Loucy (cell line): ENCODE results near the gene SBK2.

Experiments used
- EZH2phosphoT487 ChIP-seq: fragments of 200-600 bp; IDR thresholded peaks from 2 replicates; pipeline ENCODE4 v1.6.1; 2018; ENCODE audit warnings: antibody characterized with exemption, mild to moderate bottlenecking, moderate library complexity, borderline replicate concordance
- TF ChIP-seq, protein P1 (sequence below): fragments of 200-600 bp; sonication (generic); conservative IDR thresholded peaks from 2 replicates; pipeline ENCODE4 v1.5.1; 2014; ENCODE audit warnings: mild to moderate bottlenecking, antibody characterized with exemption, low read length

DNA sequence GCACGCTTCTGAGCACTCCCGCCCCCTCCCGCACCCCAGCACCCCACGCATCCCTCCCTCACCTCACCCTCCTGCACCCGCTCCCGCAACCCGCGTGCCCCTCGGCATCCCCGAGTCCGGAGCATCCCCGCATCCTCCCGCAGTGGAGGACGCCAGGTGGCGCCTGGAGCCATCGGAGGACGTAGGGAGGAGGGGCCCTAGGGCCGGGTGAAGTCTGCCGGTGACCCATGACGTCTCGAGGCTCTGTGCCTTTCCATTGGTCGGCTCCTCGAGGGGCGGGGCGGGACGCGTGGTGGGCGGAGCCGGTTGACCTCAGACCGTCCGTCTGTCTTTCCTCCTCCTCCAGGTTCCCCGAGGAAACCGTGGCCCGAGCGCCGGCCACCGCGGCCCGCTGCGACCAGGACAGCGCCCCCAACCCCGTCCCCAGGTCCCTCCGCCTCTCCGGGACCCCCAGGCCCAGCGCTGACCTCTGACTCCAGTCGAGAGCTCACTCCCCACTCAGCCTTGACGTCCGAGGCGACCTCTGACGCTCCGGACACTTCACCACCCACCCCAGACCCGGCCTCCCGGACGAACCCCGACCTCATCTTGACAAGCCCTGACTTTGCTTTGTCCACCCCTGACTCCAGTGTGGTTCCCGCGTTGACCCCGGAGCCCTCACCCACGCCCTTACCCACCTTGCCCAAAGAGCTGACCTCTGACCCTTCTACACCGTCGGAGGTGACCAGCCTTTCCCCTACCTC, 19.9 kb downstream of the SBK2 start:
- TF ChIP-seq, protein P1, sequence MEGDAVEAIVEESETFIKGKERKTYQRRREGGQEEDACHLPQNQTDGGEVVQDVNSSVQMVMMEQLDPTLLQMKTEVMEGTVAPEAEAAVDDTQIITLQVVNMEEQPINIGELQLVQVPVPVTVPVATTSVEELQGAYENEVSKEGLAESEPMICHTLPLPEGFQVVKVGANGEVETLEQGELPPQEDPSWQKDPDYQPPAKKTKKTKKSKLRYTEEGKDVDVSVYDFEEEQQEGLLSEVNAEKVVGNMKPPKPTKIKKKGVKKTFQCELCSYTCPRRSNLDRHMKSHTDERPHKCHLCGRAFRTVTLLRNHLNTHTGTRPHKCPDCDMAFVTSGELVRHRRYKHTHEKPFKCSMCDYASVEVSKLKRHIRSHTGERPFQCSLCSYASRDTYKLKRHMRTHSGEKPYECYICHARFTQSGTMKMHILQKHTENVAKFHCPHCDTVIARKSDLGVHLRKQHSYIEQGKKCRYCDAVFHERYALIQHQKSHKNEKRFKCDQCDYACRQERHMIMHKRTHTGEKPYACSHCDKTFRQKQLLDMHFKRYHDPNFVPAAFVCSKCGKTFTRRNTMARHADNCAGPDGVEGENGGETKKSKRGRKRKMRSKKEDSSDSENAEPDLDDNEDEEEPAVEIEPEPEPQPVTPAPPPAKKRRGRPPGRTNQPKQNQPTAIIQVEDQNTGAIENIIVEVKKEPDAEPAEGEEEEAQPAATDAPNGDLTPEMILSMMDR = peak; percentile 72
- no peak for TF ChIP-seq EZH2phosphoT487
